ENCODE data around the gene AKAP6. TPM values are rescaled to one million over a fixed set of nuclear protein-coding genes. Genes with fewer than 3 reads are reported as not detected.
A peak's percentile ranks its signal among the peaks of the same experiment; 100 is the strongest.

Gene AKAP6
- total RNA-seq, 4 donors from 2014 or later: 1.1 to 16.0 (median 6.0) TPM

DNA sequence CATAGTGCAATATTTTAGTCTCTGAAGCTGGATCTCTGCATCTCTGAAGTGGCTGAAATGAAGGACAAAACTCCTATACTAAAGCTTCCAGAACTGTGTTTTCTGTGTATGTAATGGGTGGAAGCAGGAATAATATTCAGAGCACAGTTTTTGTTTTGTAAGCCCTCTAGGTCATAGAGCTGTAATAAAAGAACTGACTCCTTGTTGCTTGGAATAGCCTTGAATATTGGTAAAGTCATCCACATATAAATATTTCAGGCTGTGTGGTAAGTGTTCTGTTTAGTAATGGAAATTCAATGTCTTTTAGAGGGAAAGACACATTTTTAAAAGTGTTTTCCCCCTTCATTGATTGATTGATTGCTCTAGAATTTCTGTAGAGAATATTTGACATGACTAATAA is 18.2 kb upstream of the AKAP6 start:
- intact Hi-C loops (cut with DNase I): no loop called here
- peaks cover 0 to 79% (median 9%) of the 10 kb centered on the region in 3 donors for H3K4me1 ChIP-seq
- TF ChIP-seq, protein P1, sequence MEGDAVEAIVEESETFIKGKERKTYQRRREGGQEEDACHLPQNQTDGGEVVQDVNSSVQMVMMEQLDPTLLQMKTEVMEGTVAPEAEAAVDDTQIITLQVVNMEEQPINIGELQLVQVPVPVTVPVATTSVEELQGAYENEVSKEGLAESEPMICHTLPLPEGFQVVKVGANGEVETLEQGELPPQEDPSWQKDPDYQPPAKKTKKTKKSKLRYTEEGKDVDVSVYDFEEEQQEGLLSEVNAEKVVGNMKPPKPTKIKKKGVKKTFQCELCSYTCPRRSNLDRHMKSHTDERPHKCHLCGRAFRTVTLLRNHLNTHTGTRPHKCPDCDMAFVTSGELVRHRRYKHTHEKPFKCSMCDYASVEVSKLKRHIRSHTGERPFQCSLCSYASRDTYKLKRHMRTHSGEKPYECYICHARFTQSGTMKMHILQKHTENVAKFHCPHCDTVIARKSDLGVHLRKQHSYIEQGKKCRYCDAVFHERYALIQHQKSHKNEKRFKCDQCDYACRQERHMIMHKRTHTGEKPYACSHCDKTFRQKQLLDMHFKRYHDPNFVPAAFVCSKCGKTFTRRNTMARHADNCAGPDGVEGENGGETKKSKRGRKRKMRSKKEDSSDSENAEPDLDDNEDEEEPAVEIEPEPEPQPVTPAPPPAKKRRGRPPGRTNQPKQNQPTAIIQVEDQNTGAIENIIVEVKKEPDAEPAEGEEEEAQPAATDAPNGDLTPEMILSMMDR (IDR thresholded peaks at IDR 0.05): no peak
- no peak for TF ChIP-seq POLR2A (IDR thresholded peaks at IDR 0.05)
- H3K27ac ChIP-seq: peak overlapping the region in 3 of 4 donors; percentile 56 to 73 (median 71)
- no peaks in the 10 kb centered on the region for H3K9me3 ChIP-seq
- H3K36me3 ChIP-seq: no peaks in the 10 kb centered on the region
- H3K27me3 ChIP-seq: no peaks in the 10 kb centered on the region
- H3K4me3 ChIP-seq: no peak overlapping the region
- DNase-seq: no peak

DNA sequence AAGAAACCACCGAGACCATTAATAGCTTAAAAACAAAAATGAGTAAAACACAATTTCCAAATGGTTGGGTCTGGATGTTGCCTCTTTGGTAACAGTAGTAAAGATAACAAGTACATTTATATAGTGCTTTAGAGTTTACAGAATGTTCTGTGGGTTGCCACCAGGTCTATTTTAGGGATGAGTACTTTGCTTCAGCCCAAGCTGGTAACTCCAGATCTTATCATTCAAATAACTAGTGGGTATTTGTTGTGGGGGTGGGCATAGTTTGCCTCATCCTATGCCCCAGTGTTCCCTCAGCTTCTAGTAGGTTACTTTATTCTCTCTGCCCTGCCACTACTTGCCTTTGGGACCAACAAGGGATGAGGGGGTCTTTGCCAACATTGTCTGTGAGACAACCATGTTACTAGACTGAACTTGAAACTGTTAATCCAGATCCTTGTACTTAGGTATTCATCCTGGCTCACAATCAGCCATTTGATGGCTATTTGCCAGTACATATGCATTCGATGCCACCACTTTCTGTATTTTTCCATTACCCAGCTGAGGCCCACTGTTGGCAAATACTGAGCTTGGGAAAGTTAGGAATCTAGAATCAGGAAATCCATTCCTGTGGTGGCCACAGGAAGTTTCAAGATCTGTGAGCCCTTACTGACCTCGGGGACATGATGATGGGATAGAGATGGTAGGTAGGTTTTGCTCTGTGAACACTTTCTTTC is 17.6 kb upstream of the AKAP6 start:
- Histone ChIP-seq H3K27ac (peak overlapping the region; percentile 47 to 73 (median 64)), H3K27me3 (no peaks in the 10 kb centered on the region), H3K4me3 (no peak overlapping the region), H3K36me3 (no peaks in the 10 kb centered on the region), H3K4me1 (peaks cover 0 to 75% (median 9%) of the 10 kb centered on the region in 3 donors), H3K9me3 (no peaks in the 10 kb centered on the region)
- DNase-seq: no peak
- intact Hi-C loops (cut with DNase I): no loop called here
- TF ChIP-seq, protein P1 (IDR thresholded peaks at IDR 0.05): no peak
- 28 to 36% methylated on average over 2 to 3 of the region's 3 CpGs for WGBS, 2 donors

DNA sequence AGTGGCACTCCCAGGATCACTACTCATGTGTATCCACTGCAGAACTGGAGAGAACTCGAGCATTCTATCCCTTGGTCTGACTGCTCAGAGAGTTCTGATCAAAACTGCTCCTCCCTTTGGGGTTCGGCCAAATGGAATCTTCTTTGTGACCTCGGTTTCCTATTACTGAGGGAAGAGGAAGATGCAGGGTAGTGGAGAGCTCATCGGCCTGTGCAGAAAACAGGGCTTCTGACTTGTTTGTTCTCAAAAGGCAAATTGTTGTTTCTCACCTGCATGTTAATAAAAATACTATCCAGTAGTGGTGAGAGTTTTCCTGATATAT is 17.1 kb upstream of the AKAP6 start:
- Histone ChIP-seq H3K9me3 (no peaks in the 10 kb centered on the region), H3K27me3 (no peaks in the 10 kb centered on the region), H3K36me3 (no peaks in the 10 kb centered on the region), H3K4me1 (peaks cover 0 to 70% (median 9%) of the 10 kb centered on the region in 3 donors), H3K27ac (peak overlapping the region; percentile 47 to 73 (median 64)), H3K4me3 (no peak overlapping the region)
- TF ChIP-seq, protein P1 (IDR thresholded peaks at IDR 0.05): no peak
- TF ChIP-seq POLR2A (IDR thresholded peaks at IDR 0.05): no peak
- intact Hi-C loops (cut with DNase I): no loop called here
- 30 to 31% methylated on average over 4 of the region's 4 CpGs for WGBS, 2 donors
- no peak for DNase-seq

DNA sequence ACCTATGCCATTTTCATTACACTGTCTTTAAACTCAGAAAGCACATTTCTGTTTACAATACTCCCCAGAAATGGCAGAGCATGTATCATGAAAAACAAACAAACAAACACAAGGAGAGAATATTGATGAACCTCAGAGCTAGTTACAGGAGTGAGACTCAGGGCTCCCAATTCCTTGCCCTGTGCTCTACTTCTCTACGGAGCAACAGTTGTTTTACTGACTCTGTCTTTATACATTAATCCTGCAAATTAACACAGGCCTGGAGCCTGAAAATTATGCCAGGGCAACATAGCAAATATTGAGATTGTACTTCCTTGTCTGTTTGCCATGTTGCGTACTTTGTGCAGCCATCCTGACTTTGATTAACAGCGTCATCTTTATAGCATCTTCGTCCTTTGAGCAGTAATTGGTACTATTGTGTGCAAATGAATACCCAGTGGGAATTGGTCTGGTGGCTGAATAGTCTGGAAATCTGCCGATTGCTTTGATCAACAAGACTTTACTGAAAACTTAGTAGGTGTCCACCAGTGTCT is 15.2 kb upstream of the AKAP6 start:
- Histone ChIP-seq H3K4me3 (no peak overlapping the region), H3K36me3 (no peaks in the 10 kb centered on the region), H3K4me1 (peaks cover 0 to 55% (median 2%) of the 10 kb centered on the region in 3 donors), H3K27ac (peak overlapping the region in 2 of 4 donors; percentile 10 to 21), H3K9me3 (no peaks in the 10 kb centered on the region), H3K27me3 (no peaks in the 10 kb centered on the region)
- TF ChIP-seq, protein P1 (IDR thresholded peaks at IDR 0.05): no peak
- TF ChIP-seq POLR2A (IDR thresholded peaks at IDR 0.05): no peak
- intact Hi-C loops (cut with DNase I): no loop called here
- WGBS, 2 donors: 48 to 69% methylated on average over 5 of the region's 5 CpGs
- DNase-seq: no peak

DNA sequence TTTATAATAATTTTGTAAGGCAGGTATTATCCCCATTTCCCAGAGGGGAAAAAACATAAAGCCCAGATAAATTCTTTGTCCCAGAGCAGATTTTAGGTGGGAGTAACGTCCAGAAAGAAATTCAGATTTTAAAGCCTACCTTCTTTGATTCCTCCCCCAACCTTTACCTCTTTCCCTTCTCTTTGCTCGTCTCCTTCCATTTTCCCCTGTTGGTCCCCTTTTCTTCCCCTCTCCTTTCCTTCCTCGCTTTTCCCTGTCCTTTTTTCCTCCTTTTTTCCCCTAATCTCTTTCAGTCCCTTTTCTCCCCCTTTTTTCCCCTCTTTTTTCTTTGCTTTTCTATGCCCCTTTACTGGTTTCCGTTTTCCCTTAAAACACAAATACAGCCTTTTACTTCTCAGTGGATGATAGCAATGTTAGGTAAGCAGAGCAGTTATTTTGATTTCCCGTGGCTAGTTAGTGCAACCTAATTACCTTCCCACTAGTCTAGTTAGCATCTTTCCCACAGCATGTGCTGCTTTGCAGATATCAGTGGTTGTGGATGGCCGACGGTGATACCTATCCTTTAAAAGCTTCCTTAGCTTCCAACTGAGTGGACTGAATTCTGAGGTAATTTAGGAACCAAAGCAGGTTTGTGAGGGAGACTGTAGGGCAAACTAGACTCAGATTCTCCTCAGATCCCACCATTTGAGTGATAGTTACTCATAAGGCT is 10.9 kb upstream of the AKAP6 start:
- Histone ChIP-seq H3K27me3 (no peaks in the 10 kb centered on the region), H3K4me1 (peaks cover 0 to 50% (median 3%) of the 10 kb centered on the region in 3 donors), H3K27ac (no peak overlapping the region), H3K4me3 (no peak overlapping the region), H3K9me3 (no peaks in the 10 kb centered on the region), H3K36me3 (no peaks in the 10 kb centered on the region)
- intact Hi-C loops (cut with DNase I): no loop called here
- WGBS, 2 donors: 79 to 86% methylated on average over 6 to 7 of the region's 7 CpGs
- no peak for DNase-seq
- no peak for TF ChIP-seq POLR2A (IDR thresholded peaks at IDR 0.05)
- TF ChIP-seq, protein P1 (IDR thresholded peaks at IDR 0.05): no peak
